A673 (cell line): ENCODE data around the gene UGP2.

Experiments used
- CTCF ChIP-seq: fragments of 300-800, 200-600 bp; sonication (generic); conservative IDR thresholded peaks from 2 replicates; pipeline ENCODE4 v1.5.1; 2017; ENCODE audit warnings: low read depth, mild to moderate bottlenecking, antibody characterized with exemption, low read length, moderate library complexity, mixed read lengths
- EZH2 ChIP-seq: fragments of 200-600 bp; sonication (generic); IDR thresholded peaks from 2 replicates; pipeline ENCODE4 v1.6.1; 2017; ENCODE audit warnings: borderline replicate concordance, low read depth, mild to moderate bottlenecking, mixed read lengths, antibody characterized with exemption, low read length; ENCODE audit not compliant: poor library complexity, severe bottlenecking

GRCh38 chr2:63926815-63927214 lies 85.1 kb downstream of the UGP2 start:
- TF ChIP-seq CTCF, result no peak
- TF ChIP-seq EZH2, result no peak
